IPS DF 4.7 (cell line): Measurements from ENCODE around the gene CDR2.
"Not testable (repeated sequence)": the region's sequence is repeated elsewhere in the genome, so short reads cannot be mapped to it uniquely, and the experiment has no call there.

ENCODE experiments used
- DNase-seq: peaks from one replicate; pipeline ENCODE4 v3.0.0-alpha.2; 2013; ENCODE audit warnings: low spot score; ENCODE audit errors: extremely low read depth

Gene CDR2

DNA sequence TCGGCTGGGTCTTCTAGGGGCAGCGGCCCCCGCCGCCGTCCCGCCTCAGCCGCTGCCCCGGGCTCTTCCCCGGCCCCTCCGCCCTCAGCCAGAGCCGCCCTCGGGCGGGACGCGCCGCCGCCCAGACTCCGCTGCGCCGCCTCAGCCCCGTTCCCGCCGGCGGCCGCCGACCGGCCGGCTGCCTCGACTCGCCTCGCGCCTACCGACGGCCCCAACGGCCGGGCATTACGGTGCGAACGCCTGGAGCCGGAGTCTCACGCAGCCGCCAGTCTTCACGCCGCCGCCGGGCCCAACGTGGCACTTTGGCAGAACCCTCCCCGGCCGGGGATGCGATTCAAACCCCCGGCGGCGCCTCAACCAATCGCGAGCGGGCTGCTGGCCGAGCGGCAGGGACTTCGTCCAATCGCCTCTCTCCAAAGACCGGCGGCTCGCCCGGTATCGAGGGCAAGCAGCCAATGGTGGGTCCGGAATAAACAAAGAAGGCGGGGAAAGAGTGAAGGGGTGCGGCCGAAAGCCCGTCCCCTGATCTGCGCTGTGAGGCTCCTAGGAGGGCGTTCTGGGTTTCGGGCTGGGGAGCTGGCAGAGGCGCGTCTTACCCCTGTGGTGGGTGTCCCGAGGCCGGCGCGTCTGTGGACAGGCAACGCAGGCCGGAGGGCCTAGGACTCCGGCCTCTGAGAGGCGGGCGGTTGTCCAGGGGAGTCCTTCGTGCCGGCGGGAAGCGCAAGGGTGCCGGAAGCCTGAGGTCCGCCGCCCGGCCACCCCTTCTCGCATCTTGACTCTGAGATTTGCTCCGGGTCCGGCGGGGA, at the start of gene CDR2:
Gene CDR2 (minus strand): TSS at position 309 of the 806 bp plus-strand sequence. CDS start 310 bp downstream, outside the sequence.
- DNase-seq: peak; percentile 74

DNA sequence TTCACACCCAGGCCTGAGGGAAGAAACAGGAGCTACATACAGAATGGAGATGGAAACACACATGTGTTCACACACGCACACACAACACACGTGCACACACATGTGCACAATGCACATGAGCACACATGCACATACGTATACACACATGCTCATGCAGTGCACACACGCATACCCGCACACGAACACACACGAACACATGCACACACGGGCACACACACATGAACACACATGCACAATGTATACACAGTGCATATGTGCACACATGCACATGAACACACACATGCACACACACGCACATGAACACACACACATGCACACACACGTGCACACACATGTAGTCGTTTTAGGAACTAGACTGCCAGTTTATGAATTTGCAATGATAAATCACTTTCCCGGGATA, 49.3 kb upstream of the CDR2 start:
- DNase-seq: no peak

DNA sequence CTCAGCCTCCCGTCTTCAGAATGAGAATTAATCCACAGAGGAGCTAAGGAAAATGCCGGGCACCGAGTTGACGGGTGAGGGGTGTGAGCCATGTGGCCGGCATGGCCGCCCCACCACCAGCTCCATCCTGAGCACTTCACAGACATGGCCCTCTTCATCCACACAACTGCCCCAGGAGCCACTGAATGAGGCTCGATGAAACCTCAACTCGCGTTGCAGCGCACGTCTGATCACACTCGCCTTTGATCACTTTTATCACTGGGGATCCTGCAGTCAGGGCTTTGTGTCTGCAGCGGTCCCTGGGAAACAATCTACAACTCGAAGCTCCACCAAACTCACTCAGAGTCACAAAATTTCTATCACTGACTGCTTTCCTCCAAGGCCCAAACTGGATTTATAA, 46.7 kb upstream of the CDR2 start:
- DNase-seq: no peak

DNA sequence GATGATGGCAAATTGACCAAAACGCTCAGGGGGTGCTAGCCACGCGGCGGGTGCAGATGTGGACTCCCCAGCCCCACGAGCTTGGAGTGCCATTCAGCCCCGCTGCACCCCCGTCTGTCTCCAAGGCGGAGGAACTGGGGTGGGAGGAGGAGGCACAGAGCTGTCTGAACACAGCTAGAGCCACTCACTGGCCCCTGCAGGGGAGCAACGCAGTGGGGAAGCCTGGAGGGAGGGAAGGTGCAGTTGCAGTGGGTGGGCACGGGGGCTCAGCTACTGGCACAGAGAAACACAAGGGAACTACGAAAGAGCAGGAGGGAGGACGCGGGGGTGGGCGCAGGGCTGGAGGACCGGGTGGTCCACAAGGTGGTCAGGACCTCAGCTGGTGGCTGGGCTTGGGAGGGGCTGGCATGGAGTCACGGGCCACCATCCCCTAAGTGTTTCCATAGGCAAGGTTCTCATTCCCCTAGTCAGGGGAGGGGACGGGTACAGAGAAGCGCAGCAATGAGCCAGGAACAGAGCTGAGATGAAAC, 46.3 kb upstream of the CDR2 start:
- DNase-seq: no peak

DNA sequence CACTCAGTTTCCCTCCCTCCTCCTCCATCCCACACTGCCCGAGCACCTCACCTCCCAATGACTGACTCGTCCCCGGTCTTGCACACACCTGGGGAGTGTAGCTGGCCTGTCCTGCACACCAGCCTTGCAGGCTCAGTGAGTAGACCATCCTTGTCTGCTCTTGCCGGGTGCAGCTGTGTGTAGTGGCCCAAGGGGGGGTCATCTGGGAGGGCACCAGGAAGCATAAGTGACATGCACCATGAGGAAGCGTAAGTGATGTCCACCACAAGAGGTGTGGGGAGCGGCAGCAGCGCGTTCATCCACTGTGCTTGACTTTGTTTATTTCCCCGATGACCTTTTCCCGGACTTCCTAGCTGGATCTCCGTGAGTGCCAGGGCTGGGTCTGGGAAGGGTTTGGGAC, 45.5 kb upstream of the CDR2 start:
- no peak for DNase-seq

DNA sequence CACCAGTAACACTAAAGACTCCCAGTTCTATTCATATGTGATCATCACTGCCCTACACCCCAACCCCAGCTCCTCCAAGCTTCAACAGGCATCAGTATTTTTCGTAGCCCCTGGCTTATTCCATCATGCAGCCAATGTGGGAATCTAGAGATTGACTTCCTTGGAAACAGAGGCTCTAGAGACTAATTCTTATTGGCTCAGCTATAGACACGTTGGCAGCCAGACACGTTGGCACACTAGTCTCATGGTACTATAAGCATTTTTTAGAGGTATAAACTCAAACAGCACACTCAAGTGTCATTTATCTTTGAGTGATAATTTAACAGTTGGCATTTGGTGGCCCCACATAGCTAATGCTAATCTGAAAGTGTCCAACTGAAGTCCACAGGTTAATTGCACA, 44.4 kb upstream of the CDR2 start:
- DNase-seq: no peak

DNA sequence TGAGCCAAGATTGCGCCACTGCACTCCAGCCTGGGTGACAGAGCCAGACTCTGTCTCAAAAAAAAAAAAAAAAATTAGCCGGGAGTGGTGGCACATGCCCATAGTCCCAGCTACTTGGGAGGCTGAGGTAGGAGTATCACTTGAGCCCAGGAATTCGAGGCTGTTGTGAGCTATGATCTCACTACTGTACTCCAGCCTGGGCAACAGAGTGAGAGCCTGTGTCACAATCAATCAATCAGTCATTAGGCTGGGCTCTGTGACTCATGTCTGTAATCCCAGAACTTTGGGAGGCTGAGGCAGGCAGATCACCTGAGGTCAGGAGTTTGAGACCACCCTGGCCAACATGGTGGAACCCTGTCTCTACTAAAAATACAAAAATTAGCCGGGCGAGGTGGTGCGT, 43.4 kb upstream of the CDR2 start:
- DNase-seq: not testable (repeated sequence)

DNA sequence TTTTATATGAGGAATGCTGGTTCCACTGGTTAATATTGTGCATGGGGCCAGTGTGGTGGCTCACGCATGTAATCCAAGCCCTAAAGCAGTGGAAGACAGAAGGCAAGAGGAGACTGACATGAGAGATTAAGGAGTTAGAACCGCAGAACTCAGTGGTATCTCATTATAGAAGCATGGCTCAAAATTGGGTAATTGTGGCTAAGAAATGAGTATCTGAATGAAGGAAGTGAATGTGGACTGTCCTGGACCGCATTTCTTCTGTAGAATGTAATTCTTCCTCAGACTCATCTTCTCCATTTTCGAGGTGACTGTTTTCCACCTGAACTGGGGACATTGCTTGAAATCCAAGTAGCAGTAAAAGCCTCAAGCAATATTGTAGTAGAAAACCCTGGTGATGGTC, 42.6 kb upstream of the CDR2 start:
- DNase-seq: no peak

DNA sequence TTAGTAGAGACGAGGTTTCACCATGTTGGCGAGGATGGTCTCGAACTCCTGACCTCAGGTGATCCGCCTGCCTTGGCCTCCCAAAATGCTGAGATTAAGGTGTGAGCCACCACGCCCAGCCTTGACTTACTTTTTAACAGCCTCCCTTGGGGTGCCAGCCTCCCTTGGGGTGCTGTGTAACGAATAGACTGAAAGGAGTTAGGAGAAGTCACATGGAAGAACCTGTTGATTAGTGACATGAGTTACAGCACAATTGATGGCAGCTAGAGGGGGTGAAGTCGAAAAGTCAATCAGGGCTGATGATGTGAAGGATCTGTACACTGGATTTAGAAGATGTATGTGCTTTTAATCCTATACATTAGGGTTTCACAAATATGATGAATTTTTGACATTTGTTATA, 39.4 kb upstream of the CDR2 start:
- no peak for DNase-seq

DNA sequence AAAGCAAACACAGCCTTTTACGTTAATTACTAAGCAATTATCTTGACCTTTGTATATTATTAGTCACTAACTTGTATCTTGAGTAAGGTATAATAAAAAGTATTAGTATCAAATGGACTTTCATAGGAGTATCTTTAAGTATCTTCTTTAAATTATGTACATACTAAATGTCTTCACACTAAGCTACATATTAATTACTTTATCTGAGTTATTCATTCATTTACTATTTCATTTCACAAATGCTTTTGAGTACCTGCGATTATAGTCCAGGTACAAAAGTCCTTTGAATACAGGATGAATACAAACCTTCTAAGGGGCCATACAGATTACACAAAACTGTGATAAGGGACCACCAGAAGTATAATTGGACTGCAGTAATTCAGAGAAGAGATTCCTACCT, 33.1 kb upstream of the CDR2 start:
- DNase-seq: no peak

DNA sequence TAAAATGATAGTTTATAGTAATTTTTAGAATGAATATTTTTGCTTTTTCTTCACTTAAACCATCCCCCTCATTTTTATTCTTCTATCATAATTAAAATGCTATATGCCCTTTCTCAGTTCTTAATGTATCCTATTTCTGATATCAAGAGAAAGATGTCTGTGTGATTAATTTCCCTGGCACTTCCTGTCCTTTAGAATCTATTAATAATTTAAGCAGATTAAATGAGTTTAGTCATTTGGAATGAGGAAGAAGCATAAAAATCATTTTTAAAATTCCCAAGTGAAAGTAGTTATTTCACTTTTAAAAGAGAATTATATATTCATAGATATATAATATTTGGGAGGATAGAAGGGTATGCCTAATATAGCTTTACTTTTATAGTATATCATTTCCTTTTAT, 27.8 kb upstream of the CDR2 start:
- no peak for DNase-seq

DNA sequence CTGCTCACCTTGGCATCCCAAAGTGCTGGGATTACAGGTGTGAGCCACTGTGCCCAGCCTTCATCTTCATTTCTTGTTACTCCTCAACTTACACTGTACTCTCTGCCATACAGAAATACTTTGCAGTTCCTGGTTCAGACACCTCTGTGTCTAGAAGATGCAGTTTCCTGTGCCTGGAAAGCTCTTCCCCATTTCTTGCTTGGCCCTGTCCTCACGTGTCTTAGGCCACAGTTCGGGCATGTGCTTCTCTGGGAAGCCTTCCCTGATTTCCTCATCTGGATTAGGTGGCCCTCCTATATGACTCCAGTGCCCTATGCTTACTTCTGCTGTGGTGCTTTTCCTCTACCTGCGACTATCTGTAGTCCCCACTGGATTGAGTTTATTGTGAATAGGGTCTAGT, 26.5 kb upstream of the CDR2 start:
- DNase-seq: no peak

DNA sequence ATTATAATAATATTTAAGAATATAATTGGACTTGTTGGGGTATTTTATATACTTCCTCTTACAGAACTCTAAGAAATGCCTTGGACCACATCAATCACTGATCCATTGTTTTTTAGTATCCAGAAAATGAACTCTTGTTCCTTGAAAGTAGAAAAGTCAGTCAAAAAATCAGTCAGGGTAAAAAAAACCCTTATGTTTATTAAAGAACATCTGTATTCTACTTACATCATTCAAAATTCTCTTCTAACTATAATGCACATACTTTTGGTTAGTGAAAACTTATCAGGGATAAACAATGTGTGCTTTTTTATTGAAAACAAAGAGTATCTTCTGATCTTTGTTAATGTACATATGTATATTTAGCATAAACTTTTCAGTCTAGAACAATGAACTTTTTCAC, 23.5 kb upstream of the CDR2 start:
- no peak for DNase-seq

DNA sequence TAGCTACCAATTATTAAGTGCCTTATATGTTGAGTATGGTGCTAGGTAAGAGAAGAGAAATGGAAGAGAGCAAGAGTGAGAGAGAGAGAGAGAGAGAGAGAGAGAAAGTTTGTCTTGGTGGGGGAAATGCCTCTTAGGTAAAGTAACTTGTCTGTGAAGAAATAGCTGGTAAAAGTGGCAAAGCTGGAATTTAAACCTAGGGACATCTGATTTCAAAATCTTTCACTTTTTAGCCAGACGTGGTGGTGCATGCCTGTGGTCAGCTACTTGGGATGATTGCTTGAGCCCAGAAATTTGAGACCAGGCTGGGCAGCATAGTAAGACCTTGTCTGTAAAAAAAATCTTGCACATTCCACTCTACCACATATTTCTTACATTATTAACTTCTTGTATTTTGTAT, 23.0 kb upstream of the CDR2 start:
- no peak for DNase-seq

DNA sequence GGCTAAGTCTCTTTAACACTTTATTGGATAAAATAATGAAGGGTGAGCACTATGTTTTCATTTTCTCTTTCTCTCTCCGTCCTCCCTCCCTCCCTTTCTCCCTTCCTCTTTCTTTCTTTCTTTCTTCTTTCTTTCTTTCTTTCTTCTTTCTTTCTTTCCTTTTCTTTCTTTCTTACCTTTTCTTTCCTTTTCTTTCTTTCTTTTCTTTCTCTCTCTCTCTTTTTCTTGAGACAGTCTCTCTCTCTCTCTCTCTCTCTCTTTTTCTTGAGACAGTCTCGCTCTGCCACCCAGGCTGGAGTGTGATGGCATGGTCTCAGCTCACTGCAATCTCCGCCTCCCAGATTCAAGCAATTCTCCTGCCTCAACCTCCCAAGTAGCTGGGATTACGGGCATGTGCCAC, 21.5 kb upstream of the CDR2 start:
- DNase-seq: no peak

DNA sequence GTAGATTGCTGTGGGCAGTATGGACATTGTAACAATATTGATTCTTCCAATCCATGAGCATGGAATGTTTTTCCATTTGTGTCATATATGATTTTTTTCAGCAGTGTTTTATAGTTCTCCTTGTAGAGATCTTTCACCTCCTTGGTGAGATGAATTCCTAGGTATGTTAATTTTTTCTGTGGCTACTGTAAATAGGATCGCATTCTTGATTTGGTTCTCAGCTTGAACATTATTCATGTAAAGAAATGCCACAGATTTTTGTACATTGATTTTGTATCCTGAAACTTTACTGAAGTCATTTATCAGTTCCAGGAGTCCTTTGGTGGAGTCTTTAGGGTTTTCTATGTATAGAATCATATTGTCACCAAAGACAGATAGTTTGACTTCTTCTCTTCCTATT, 19.7 kb upstream of the CDR2 start:
- DNase-seq: no peak

DNA sequence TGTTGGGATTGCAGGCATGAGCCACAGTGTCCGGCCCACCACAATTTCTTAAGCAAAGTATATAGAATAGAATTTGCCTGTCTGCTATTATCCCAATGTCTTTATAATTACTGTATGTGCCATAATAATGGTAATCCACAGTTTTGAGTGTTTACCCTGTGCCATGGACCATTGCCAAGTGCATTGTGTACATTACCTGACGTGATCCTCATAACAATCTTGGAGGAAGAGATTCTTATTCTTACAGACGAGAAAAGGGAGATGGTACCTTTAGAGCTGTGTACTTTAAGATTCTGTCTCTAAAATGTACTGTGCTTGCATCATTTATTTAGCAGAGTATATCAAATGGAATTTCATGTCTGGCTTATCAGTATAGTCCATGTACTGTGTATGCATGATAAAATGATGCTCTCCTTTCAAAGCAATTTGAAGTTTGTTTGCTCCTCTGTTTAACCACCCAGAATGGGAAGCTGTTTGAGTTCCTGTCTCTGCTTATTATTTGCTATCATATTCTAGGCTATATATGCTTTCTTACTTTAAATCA, 13.8 kb upstream of the CDR2 start:
- no peak for DNase-seq

DNA sequence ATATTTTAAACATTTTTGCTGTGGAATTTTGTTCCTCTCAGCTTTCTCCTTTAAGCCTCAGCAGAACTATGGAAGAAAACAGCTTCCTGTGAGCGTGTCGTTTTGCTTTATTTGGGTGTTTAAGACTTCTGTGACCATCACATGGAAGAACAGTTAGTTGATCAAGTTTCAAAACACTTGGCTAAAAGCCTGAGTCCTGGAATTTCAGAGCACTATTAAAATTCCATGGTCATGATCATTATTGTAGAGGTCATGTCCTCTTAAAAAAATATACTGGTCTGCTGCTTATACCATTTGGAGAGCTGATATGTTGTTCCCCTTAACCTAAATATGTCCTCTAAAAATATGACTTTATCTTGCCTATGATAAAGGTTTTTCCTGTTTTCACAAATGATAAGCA, 12.6 kb upstream of the CDR2 start:
- DNase-seq: no peak

DNA sequence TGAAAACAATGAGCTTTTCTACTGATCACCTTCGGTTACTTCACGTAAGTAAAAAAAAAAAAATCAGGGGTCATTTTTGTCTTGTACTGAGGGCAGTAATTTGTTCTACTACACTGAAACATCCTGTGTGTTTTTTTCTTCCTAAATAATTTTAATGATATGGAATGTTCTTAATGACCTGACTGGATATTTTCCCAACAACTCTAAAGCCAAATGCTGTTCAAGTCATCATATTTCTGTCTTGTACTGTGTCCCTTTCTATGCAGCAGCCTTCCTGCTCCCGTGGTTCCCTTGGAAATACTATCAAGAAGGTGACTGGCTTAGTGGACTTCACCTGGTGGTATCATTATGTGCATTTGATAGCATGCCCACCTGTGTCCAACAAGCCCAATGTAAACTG, 10.8 kb upstream of the CDR2 start:
- no peak for DNase-seq

DNA sequence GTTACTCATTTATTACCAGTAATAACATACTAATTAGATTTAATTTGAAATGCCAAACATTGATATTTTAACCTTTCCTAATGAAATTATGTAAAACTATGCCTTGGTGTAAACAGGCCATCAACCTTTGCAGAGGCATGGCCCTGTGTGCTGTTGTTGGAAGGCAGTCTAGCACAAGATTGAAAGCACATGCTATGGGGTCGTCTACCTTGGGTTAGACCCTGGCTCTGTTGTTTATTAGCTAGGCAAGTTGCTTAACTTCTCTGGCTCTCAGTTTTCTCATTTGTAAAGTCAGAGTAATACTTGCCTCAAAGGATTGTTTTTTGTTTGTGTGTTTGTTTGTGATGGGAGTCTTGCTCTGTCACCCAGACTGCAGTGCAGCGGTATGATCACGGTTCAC, 9.4 kb upstream of the CDR2 start:
- DNase-seq: no peak

DNA sequence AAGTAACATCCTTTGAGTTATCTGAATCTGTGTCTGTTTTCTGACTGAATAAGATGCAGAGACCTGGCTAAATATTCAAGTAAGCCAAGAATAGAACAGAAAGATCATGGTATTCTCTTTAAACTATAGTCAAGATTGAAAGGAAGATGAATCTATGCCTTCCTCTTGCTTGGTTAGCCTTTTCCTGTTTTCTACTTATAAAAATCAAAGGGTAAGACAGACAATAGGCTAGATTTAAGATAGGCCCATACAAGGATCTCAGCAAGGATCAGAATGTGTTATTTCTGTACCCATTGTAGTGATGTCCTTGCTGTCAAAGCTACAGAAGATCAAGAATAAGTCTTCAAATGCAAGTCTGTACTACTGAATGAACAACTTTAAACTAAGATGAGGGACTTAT, 7.0 kb upstream of the CDR2 start:
- DNase-seq: no peak

DNA sequence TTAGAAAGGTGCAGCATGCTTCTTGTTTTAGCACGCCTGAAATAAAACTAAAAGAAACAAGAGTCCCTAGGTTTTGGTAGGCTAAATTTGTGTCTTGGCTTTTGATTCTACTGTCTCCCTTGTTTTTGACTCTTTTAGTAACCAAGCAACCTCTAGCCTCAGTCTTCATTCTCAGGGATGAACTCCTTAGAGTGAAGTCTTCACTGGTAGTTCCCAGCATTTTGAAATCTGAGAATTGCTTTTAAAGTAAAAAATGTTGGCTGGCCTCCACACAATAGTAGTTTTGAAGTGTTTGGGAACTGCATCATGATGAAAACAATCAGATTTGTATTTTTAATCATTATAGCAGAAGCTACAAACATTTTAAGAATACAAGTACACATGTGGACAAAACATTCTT, 6.1 kb upstream of the CDR2 start:
- DNase-seq: no peak

DNA sequence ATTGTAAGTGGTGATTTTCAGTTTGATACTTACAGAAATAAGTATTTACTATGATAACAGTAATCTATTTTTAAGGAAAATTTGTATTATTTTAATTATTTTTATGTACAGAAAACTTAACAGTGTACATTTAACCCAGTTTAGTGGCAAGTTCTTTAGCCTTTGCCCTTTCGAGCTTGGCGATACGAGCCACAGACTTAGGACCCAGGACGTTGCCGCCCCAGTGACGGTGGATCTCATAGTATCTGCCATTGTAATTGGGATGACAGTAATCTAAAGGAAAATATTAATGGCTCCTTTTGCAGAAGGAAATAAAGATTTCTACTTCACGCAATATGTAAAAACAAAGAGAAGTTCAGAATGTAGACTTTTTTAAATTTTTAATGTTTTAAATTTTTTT, 5.2 kb upstream of the CDR2 start:
- no peak for DNase-seq
